IMR-90 (cell line): ENCODE measurements around the gene NFIX. TPM values are rescaled to one million over a fixed set of nuclear protein-coding genes. Genes with fewer than 3 reads are reported as not detected.

Experiments used
- ATAC-seq: fragments of 200-7000 bp; cut with Tn5 transposase; 2 replicates; pipeline ENCODE4 v1.9.1; 2020; ENCODE audit warnings: low read depth, mild to moderate bottlenecking, moderate library complexity
- BruUV-seq: library from RNA; stranded (reverse); fragments of 400-500 nt; replicated peaks from 2 replicates; lab custom pipeline; 2021; lab: Mats Ljungman, UMichigan
- CTCF ChIA-PET: fragments of 300-600 bp; formaldehyde crosslinking; extraction: SDS; loops from one replicate; lab custom pipeline; 2021; ENCODE audit warnings: antibody characterized with exemption; lab: Yijun Ruan, JAX
- POLR2A ChIA-PET: fragments of 300-600 bp; sonication (Branson Sonifier 250); formaldehyde crosslinking; loops from one replicate; lab custom pipeline; 2022; ENCODE audit warnings: antibody characterized with exemption; ENCODE audit not compliant: unreplicated experiment; lab: Charles Lee
- DNase-seq: peaks from one replicate; pipeline ENCODE4 v3.0.0; 2013
- H2AFZ ChIP-seq: replicated peaks from 2 replicates; pipeline ENCODE3; 2013; ENCODE audit warnings: low read length, mild to moderate bottlenecking; ENCODE audit not compliant: poor library complexity
- H2AK5ac ChIP-seq: 2 replicates; pipeline ENCODE4 v1.6.1; 2013; ENCODE audit warnings: low read depth, low read length, inconsistent platforms
- H2AK9ac ChIP-seq: replicated peaks from 2 replicates; pipeline ENCODE3; 2013; ENCODE audit warnings: mild to moderate bottlenecking, low read depth, low read length, moderate library complexity; ENCODE audit not compliant: poor library complexity
- H2BK120ac ChIP-seq: 2 replicates; pipeline ENCODE4 v1.6.1; 2013; ENCODE audit warnings: low read depth, low read length, inconsistent platforms
- H2BK15ac ChIP-seq: 3 replicates; pipeline ENCODE4 v1.6.1; 2013; ENCODE audit warnings: low read depth, low read length, inconsistent platforms
- H2BK20ac ChIP-seq: 2 replicates; pipeline ENCODE4 v1.6.1; 2013; ENCODE audit warnings: low read depth, mild to moderate bottlenecking, inconsistent platforms, low read length, moderate library complexity
- H2BK5ac ChIP-seq: 2 replicates; pipeline ENCODE4 v1.6.1; 2013; ENCODE audit warnings: mild to moderate bottlenecking, low read depth, low read length, inconsistent platforms; ENCODE audit not compliant: poor library complexity, severe bottlenecking
- H3K14ac ChIP-seq: replicated peaks from 2 replicates; pipeline ENCODE4 v1.6.1; 2013; ENCODE audit warnings: low read depth, low read length, inconsistent platforms
- H3K18ac ChIP-seq: 2 replicates; pipeline ENCODE4 v1.6.1; 2013; ENCODE audit warnings: low read depth, low read length, control low read depth
- H3K23ac ChIP-seq: 2 replicates; pipeline ENCODE4 v1.6.1; 2013; ENCODE audit warnings: low read depth, low read length, inconsistent platforms
- H3K27ac ChIP-seq: 2 replicates; pipeline ENCODE4 v1.5.1; 2013; ENCODE audit warnings: mild to moderate bottlenecking, control low read depth, low read length; ENCODE audit not compliant: insufficient read depth
- H3K27me3 ChIP-seq: 2 replicates; pipeline ENCODE4 v1.6.1; 2013; ENCODE audit warnings: low read length; ENCODE audit not compliant: control insufficient read depth, insufficient read depth
- H3K36me3 ChIP-seq: 2 replicates; pipeline ENCODE4 v1.6.1; 2013; ENCODE audit warnings: low read length, mixed read lengths; ENCODE audit not compliant: control insufficient read depth, insufficient read depth
- H3K4ac ChIP-seq: 2 replicates; pipeline ENCODE4 v1.6.1; 2013; ENCODE audit warnings: low read depth, low read length, inconsistent platforms
- H3K4me1 ChIP-seq: 2 replicates; pipeline ENCODE4 v1.6.1; 2013; ENCODE audit warnings: low read length, mixed read lengths; ENCODE audit not compliant: control insufficient read depth, insufficient read depth
- H3K4me2 ChIP-seq: 2 replicates; pipeline ENCODE4 v1.6.1; 2013; ENCODE audit warnings: low read depth, mild to moderate bottlenecking, control low read depth, low read length, moderate library complexity
- H3K4me3 ChIP-seq: 2 replicates; pipeline ENCODE4 v1.5.1; 2013; ENCODE audit warnings: low read depth, mild to moderate bottlenecking, control low read depth, low read length, moderate library complexity; ENCODE audit not compliant: insufficient read depth
- H3K56ac ChIP-seq: 2 replicates; pipeline ENCODE4 v1.6.1; 2013; ENCODE audit warnings: low read length, inconsistent platforms; ENCODE audit not compliant: insufficient read depth; ENCODE audit errors: extremely low read depth
- H3K79me1 ChIP-seq, 2 experiments: 2 replicates each; pipeline ENCODE4 v1.6.1; 2013; ENCODE audit warnings: low read length in 2 of 2, inconsistent platforms in 1 of 2, low read depth in 1 of 2
- H3K9ac ChIP-seq: 2 replicates; pipeline ENCODE4 v1.6.1; 2013; ENCODE audit warnings: low read depth, low read length, control low read depth
- H3K9me1 ChIP-seq: 2 replicates; pipeline ENCODE4 v1.6.1; 2013; ENCODE audit warnings: low read length, inconsistent platforms; ENCODE audit not compliant: insufficient read depth
- H3K9me3 ChIP-seq: 2 replicates; pipeline ENCODE4 v1.6.1; 2013; ENCODE audit warnings: low read length; ENCODE audit not compliant: control insufficient read depth, insufficient read depth
- H4K20me1 ChIP-seq: 2 replicates; pipeline ENCODE4 v1.6.1; 2013; ENCODE audit warnings: low read length, inconsistent platforms; ENCODE audit not compliant: insufficient read depth
- H4K5ac ChIP-seq: 2 replicates; pipeline ENCODE4 v1.6.1; 2013; ENCODE audit warnings: mild to moderate bottlenecking, low read depth, low read length, control low read depth
- H4K8ac ChIP-seq, 2 experiments: 2 replicates each; pipeline ENCODE4 v1.6.1; 2013; ENCODE audit warnings: low read depth in 2 of 2, low read length in 2 of 2, control low read depth in 1 of 2, inconsistent platforms in 1 of 2
- H4K91ac ChIP-seq: 2 replicates; pipeline ENCODE4 v1.6.1; 2013; ENCODE audit warnings: low read depth, low read length, inconsistent platforms; ENCODE audit not compliant: insufficient read depth
- BHLHE40 ChIP-seq: fragments of 150-350 bp; IDR thresholded peaks from 2 replicates; pipeline ENCODE4 v1.6.1; 2016; ENCODE audit warnings: mild to moderate bottlenecking, low read depth, low read length
- CEBPB ChIP-seq: IDR thresholded peaks from 2 replicates; pipeline ENCODE4 v1.6.1; 2012; ENCODE audit warnings: low read depth, low read length, improper control_type of control experiment
- CHD1 ChIP-seq: IDR thresholded peaks from 2 replicates; pipeline ENCODE4 v1.6.1; 2012; ENCODE audit warnings: low read depth, low read length, improper control_type of control experiment
- FOS ChIP-seq: fragments of 150-350 bp; IDR thresholded peaks from 2 replicates; pipeline ENCODE4 v1.6.1; 2016; ENCODE audit warnings: low read depth, low read length
- MAFK ChIP-seq: IDR thresholded peaks from 2 replicates; pipeline ENCODE4 v1.6.1; 2012; ENCODE audit warnings: low read depth, low read length, improper control_type of control experiment
- MAZ ChIP-seq: IDR thresholded peaks from 2 replicates; pipeline ENCODE4 v1.6.1; 2012; ENCODE audit warnings: low read depth, mild to moderate bottlenecking, low read length, improper control_type of control experiment, moderate library complexity, borderline replicate concordance
- MXI1 ChIP-seq: IDR thresholded peaks from 2 replicates; pipeline ENCODE4 v1.6.1; 2012; ENCODE audit warnings: low read depth, mild to moderate bottlenecking, low read length, moderate library complexity, borderline replicate concordance
- NFE2L2 ChIP-seq: fragments of 150-350 bp; IDR thresholded peaks from 2 replicates; pipeline ENCODE4 v1.6.1; 2016; ENCODE audit warnings: low read depth, mild to moderate bottlenecking, low read length
- POLR2A ChIP-seq: IDR thresholded peaks from 2 replicates; pipeline ENCODE4 v1.6.1; 2012; ENCODE audit warnings: mild to moderate bottlenecking, low read depth, low read length
- RAD21 ChIP-seq: IDR thresholded peaks from 2 replicates; pipeline ENCODE4 v1.6.1; 2012; ENCODE audit warnings: low read length, improper control_type of control experiment
- RCOR1 ChIP-seq: IDR thresholded peaks from 2 replicates; pipeline ENCODE4 v1.6.1; 2012; ENCODE audit warnings: mild to moderate bottlenecking, low read length, improper control_type of control experiment; ENCODE audit not compliant: insufficient replicate concordance
- RFX5 ChIP-seq: IDR thresholded peaks from 2 replicates; pipeline ENCODE4 v1.8.0; 2012; ENCODE audit warnings: low read depth, mild to moderate bottlenecking, low read length, moderate library complexity
- SMC3 ChIP-seq: fragments of 150-350 bp; IDR thresholded peaks from 2 replicates; pipeline ENCODE4 v1.6.1; 2016; ENCODE audit warnings: low read depth, mild to moderate bottlenecking, antibody characterized with exemption, low read length, moderate library complexity
- WGBS, 2 experiments: methylation state at CpG; one replicate each; pipeline versions ENCODE4 v1.1.5 to v1.1.7; 2013; ENCODE audit warnings: missing lambda C conversion rate in 2 of 2; ENCODE audit not compliant: insufficient read length in 1 of 2; ENCODE audit errors: extremely low coverage in 2 of 2; 5-methylcytosine and 5-hydroxymethylcytosine counted together
- dilution Hi-C: fragments of 300-500 bp; cut with HindIII; formaldehyde crosslinking; loops from one replicate; pipeline ENCODE4 v1.14.3; 2018; ENCODE audit warnings: low sequenced_read_pairs; ENCODE audit not compliant: unreplicated experiment
- in situ Hi-C: fragments of 300-500 bp; cut with MboI; formaldehyde crosslinking; loops from 3 replicates; pipeline ENCODE4 v1.14.3; 2019; ENCODE audit warnings: low sequenced_read_pairs, inconsistent platforms, mixed read lengths
- intact Hi-C: fragments of 100-400 bp; cut with micrococcal nuclease; formaldehyde crosslinking; loops from 2 replicates; pipeline ENCODE4 v1.10.0; 2022
- polyA plus RNA-seq, 3 experiments: library from polyadenylated mRNA; depleted of rRNA; stranded (reverse); fragments of >200 nt; gene quantifications; 2 replicates each; pipeline ENCODE4 v1.2.3, GENCODE V29; 2012; ENCODE audit warnings: low replicate concordance in 1 of 3
- total RNA-seq: library from RNA; depleted of rRNA; stranded (reverse); fragments of >200 nt; gene quantifications from 2 replicates; pipeline ENCODE4 v1.2.3, GENCODE V29; 2012
- TF ChIP-seq, protein P1 (sequence below): fragments of 150-350 bp; IDR thresholded peaks from 2 replicates; pipeline ENCODE4 v1.6.1; 2017; ENCODE audit warnings: mild to moderate bottlenecking, antibody characterized with exemption, low read length, low read depth
- TF ChIP-seq, protein P2 (sequence below): conservative IDR thresholded peaks from 2 replicates; pipeline ENCODE4 v1.5.1; 2012; ENCODE audit warnings: mild to moderate bottlenecking, low read depth, low read length, improper control_type of control experiment

Gene NFIX
- total and polyA plus RNA-seq, 2 of the 4 experiments (the other 2 are of a cell fraction), result 10.2 to 47.7 TPM

DNA sequence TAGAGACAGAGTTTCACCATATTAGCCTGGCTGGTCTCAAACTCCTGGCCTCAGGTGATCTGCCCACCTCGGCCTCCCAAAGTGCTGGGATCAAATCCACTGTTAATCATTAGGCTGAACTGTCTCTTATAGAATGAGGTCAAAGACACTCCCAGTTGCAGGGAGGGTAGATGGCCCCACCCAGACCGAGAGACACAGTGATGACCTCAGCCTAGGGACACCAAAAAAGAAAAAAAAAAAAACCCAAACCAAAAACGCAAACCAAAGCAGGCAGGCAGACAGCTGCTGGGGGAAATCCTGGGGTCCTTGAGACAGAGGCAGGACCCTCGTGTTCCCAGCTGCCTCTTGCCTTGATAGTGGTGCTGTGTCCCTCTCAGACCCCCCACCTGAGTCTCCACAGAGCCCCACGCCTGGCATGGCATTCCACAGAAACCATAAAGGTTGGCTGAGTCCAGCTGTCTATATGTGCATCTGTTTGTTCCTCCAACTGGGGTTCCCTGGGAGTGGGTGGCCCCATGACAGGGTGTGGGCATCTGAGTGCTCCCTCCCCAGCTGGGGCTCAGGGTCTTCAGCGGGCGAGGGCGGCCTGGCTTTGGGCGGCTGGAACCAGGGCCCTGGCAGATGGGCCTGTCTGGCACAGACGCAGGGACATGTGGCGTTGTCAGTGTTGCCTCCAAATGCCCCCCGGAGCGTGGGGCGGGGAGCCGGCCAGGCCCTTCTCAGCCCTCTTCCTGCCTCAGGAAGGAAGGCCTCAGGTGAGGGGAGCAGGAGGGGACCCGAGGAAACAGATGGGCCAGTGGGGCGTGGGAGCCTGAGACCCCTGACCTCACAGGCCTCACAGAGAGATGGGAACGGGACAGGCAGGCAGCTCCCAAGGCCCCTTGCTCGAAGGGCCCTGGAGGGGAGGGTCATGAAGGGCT is 20.7 kb upstream of the NFIX start:
- no peak overlapping the region for H3K4me2 ChIP-seq
- TF ChIP-seq POLR2A, result no peak
- no peak for TF ChIP-seq RCOR1
- no peak for TF ChIP-seq RAD21
- no peak for TF ChIP-seq FOS
- TF ChIP-seq, protein P1, sequence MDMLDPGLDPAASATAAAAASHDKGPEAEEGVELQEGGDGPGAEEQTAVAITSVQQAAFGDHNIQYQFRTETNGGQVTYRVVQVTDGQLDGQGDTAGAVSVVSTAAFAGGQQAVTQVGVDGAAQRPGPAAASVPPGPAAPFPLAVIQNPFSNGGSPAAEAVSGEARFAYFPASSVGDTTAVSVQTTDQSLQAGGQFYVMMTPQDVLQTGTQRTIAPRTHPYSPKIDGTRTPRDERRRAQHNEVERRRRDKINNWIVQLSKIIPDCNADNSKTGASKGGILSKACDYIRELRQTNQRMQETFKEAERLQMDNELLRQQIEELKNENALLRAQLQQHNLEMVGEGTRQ, result no peak
- no peak for TF ChIP-seq CHD1
- TF ChIP-seq MAFK, result no peak
- TF ChIP-seq CEBPB, result no peak
- TF ChIP-seq MXI1, result no peak
- no peak for TF ChIP-seq SMC3
- no peak for TF ChIP-seq MAZ
- TF ChIP-seq NFE2L2, result no peak
- TF ChIP-seq, protein P2, sequence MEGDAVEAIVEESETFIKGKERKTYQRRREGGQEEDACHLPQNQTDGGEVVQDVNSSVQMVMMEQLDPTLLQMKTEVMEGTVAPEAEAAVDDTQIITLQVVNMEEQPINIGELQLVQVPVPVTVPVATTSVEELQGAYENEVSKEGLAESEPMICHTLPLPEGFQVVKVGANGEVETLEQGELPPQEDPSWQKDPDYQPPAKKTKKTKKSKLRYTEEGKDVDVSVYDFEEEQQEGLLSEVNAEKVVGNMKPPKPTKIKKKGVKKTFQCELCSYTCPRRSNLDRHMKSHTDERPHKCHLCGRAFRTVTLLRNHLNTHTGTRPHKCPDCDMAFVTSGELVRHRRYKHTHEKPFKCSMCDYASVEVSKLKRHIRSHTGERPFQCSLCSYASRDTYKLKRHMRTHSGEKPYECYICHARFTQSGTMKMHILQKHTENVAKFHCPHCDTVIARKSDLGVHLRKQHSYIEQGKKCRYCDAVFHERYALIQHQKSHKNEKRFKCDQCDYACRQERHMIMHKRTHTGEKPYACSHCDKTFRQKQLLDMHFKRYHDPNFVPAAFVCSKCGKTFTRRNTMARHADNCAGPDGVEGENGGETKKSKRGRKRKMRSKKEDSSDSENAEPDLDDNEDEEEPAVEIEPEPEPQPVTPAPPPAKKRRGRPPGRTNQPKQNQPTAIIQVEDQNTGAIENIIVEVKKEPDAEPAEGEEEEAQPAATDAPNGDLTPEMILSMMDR, result no peak
- no peak for TF ChIP-seq BHLHE40
- TF ChIP-seq RFX5, result no peak

More for the DNA sequence above, 20.7 kb upstream of the NFIX start:
- Histone ChIP-seq H3K79me1 (no peaks in the 10 kb centered on the region), H2BK120ac (no peak overlapping the region), H3K23ac (no peak overlapping the region), H4K91ac (no peak overlapping the region), H4K8ac (no peak overlapping the region), H2AK9ac (no peak overlapping the region), H3K18ac (no peak overlapping the region), H3K9me3 (no peaks in the 10 kb centered on the region), H2AK5ac (no peak overlapping the region), H2BK15ac (no peak overlapping the region), H2BK20ac (no peak overlapping the region), H3K56ac (no peak overlapping the region), H3K27ac (no peak overlapping the region), H2AFZ (no peak overlapping the region), H3K4me1 (no peaks in the 10 kb centered on the region; the same call in 1 of the 2 replicates), H2BK5ac (no peak overlapping the region), H3K36me3 (no peaks in the 10 kb centered on the region), H3K9ac (no peak overlapping the region), H3K14ac (no peak overlapping the region), H3K4ac (no peak overlapping the region), H3K27me3 (no peaks in the 10 kb centered on the region), H3K9me1 (0 out of 2 replicates have a peak, but pooled peaks cover 2% of the 10 kb centered on the region), H4K5ac (no peak overlapping the region), H4K20me1 (no peaks in the 10 kb centered on the region), H3K4me3 (no peak overlapping the region)
- BruUV-seq, result no TSS peak
- intact Hi-C loops, result loop anchor here (5.0 kb wide), 1 partner anchor 273 kb away; no protein-coding TSS in a partner anchor
- ChIA-PET POLR2A (no interaction called here), CTCF (interaction anchor here (1.5 kb wide), 1 partner anchor 9 kb away, joined by 7 read pairs; no protein-coding TSS in a partner anchor)
- in situ Hi-C loops, result loop anchor here (5.0 to 25.0 kb wide), 3 partner anchors 288 to 763 kb away; a partner anchor contains a TSS
- 80% methylated on average over 11 of the region's 19 CpGs; no CpG with 5 or more reads in 1 of the 2 experiments for WGBS, 2 experiments
- DNase-seq (no peak), ATAC-seq (no peak)
- dilution Hi-C loops, result no loop called here
